ENCODE results near the gene ANGPTL2.
"Not testable (repeated sequence)": the region's sequence is repeated elsewhere in the genome, so short reads cannot be mapped to it uniquely, and the experiment has no call there.

Gene ANGPTL2, protein sequence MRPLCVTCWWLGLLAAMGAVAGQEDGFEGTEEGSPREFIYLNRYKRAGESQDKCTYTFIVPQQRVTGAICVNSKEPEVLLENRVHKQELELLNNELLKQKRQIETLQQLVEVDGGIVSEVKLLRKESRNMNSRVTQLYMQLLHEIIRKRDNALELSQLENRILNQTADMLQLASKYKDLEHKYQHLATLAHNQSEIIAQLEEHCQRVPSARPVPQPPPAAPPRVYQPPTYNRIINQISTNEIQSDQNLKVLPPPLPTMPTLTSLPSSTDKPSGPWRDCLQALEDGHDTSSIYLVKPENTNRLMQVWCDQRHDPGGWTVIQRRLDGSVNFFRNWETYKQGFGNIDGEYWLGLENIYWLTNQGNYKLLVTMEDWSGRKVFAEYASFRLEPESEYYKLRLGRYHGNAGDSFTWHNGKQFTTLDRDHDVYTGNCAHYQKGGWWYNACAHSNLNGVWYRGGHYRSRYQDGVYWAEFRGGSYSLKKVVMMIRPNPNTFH

DNA sequence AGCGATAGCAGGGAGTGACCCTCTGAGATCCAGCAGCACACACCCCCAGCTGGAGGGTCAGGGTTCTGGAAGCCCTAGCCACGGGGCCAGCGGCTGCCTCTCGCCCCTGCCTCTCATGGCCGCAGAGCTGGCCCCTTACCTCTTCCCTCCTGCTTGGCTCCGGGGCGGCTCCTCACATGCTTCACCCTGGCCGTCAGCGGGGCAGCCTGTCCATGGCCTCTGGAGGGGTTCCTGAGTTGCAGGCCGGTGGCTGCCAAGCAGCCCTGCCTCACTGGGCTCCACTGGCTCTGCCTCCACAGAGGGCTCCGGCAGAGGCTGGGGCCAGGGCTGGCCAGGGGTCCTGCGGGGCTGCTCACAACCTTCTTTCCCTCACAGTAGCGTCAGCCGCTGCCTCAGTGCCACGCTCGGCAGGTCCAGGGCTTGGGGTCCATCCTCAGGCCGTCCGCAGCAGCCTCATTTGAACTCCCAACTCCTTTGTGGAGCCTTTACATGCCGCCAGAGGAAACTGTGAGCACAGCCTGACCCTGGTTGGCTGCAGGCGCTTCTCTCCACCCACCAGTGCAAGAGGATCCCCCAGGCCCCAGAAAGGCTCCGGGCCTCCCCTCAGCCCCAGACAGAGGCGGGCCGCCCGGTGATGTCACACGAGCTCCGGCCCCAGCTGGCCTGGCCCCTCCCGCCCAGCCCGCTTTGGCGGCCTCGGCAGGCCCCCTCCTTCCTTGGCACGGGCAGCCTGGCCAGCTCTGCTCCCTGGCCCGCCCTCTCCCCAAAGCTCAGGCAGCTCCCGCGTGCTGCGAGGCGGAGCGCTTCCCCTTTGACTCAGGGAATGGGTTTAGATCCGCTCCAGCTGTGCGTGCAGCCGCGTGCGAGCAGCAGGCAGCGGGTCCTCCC is at the start of gene ANGPTL2:
ANGPTL2 (minus strand) TSS at position 460 of the 888 bp plus-strand sequence. CDS start 13,904 bp downstream, outside the sequence.
- DNase-seq (ENCODE audit: low read depth, low spot score), result no peak

DNA sequence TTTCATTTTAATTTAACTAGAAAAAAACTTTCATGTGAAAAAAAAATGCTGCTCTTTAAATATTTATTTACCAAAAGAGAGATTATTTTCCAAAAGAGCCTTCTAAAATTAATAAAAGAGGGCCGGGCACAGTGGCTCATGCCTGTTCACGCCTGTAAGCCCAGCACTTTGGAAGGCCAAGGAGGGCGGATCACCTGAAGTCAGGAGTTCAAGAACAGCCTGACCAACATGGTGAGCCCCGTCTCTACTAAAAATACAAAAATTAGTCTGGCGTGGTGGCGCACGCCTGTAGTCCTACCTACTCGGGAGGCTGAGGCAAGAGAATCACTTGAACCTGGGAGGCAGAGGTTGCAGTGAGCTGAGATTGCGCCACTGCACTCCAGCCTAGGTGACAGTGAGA is 48.9 kb upstream of the ANGPTL2 start:
- DNase-seq (ENCODE audit: low read depth, low spot score), result not testable (repeated sequence)

DNA sequence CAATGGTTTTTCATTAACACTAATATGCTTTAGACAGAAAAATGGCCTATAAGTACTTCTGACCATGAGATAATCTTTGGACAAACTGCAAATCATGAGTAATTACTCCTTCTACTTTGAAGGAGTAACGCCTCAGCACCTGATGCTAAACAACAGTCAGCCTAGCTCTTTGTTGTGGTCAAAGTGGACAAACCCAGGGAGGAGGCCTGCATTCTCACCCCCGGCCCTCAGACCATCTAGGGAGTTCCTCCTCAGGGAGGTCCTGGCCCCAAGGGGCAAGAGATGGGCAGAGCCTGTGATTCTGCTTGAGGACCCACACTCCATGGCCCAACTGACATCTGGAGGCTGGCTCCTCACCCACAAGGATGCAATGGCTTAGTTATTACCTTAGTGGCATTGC is 48.2 kb upstream of the ANGPTL2 start:
- no peak for DNase-seq (ENCODE audit: low read depth, low spot score)

DNA sequence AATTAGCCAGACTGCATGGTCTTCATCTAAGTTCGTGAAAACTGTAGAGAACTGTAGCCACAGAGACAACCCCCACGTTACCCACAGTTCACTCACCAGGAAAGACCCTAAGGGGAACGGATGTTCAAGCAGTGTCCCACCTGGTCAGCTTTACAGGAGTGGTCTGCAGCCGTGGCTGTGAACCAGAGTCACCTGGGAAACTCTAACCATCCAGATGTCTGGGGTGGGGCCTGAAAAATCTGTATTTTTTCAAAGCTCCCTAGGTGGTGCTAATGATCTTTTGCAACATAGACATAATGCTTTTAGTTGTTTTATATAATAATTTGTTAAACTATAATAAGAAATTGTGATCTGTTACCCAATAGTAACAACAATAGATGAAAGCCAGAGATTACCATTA is 47.7 kb upstream of the ANGPTL2 start:
- DNase-seq (ENCODE audit: low read depth, low spot score), result no peak

DNA sequence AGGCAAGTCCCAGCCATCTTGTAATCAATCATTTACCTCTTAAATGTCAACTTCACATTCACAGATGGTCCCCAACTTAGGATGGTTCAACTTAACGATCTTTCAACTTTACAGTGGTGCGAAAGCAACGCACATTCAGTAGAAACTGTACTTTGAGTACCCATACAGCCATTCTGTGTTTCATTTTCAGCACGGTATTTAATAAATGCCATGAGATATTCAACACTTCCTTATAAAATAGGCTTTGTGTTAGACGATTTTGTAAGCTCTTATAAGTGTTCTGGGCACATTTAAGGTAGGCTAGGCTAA is 47.1 kb upstream of the ANGPTL2 start:
- no peak for DNase-seq (ENCODE audit: low read depth, low spot score)

DNA sequence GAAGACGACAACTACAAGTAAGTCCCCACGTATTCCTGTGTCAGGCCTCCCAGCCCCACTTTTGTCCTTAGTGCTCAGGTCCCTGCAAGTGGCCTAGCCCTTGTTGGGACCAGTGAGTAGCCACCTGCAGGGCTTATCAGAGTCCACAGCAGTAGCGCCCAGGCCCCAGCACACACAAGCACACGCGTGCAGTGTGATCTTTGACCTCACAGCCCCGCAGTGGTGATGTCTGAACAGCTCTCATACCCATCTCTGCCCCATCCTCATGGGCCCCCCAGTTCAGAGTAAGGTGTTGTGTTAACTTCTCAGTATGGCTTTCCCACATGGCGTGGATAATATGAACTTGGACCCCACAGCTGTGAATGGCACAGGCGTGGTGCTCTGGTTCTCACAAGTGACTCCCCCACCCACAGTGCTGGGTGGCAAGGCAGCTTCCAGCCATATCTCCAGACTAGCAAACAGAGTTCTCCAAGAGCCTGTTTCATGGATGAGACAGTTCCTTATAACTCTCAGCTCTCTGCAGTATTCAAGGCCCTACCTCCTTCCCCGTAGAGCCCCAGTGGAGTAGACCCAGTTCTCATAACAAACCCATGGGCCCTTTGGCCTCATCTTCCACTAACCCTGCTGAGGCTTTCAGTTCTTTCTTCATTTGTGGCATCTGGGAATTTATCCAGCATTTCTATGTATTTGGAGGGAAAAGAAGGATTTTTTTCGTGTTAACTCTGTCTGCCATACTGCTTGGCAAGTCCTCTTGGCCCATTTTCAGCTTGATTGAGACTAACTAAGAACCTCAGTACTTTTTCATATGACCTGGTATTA is 46.5 kb upstream of the ANGPTL2 start:
- no peak for DNase-seq (ENCODE audit: low read depth, low spot score)

DNA sequence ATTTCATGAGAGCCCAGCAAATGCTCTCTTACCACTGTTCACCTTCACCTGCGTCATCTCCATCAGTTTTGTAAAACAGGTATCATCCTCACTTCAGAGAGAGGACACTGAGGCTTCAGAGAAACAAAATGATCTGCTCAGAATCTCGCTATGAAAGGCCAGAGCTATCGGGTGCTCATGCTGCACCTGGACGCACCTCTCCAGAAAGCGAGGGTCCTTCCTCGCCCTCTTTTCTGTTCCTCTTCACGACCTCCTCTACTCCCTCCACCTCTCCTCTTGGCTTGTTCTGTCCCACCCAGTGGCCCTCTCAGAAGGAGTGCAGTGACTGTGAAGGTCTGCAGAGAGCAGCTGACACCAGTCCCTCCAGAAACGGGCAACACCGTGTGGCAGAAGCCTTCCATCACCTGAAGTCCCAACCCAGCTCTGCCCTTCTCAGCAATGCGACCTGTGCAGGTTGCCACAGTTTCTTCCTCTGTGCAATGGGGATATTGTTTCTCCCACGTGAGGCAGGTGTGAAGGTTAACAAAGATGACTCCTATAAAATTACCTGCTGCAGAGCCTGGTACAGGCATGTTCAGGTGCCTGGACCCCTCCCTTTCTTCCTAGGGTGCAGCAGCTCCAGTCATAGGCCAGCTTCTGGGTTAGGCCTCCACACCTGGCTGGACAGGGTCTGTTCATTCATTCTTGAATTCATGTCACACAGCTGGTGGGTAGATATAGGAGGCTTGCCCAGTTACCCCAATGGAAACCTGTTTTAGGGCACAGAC is 45.3 kb upstream of the ANGPTL2 start:
- DNase-seq (ENCODE audit: low read depth, low spot score), result no peak

DNA sequence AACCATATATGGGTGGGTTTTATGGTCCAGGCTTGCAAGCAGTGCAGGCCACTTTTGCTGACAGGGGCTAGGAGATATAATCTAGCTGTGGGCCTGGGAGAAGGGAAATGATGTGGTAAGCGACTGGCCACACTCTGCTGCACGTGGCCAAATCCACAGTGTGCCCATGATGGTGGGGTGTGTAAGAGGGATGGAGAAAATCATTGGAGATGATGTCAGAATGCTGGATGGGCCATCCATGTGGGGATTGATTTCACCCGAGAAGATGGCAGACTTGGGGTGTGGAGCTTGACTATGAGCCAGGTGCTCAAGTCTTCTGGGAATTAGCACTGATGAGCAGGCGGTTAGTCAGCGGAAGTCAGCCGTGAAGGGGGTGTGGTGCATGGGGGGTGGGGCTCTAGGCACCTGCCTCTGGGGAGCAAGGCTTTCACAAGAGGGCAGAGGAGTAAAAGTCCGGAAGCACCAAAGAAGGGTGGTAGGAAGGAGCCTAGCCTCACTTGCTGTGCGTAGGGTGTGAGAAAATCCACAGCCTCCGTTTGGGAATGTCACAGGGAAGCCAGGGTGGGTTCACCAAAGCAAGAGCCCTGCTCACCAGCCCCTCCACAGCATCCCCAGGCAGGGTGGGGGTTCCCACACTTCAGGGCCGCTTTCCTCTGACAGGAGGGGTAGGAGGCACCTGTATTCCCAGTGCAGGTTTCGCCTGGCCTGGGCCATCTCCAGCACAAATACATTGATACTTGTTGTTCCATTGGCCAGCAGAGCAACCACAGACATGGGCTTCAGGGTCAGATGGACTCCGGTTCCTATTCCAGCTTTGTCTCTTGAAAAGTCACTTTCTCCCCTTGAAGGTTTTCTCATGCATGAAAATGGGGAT is 44.5 kb upstream of the ANGPTL2 start:
- no peak for DNase-seq (ENCODE audit: low read depth, low spot score)

DNA sequence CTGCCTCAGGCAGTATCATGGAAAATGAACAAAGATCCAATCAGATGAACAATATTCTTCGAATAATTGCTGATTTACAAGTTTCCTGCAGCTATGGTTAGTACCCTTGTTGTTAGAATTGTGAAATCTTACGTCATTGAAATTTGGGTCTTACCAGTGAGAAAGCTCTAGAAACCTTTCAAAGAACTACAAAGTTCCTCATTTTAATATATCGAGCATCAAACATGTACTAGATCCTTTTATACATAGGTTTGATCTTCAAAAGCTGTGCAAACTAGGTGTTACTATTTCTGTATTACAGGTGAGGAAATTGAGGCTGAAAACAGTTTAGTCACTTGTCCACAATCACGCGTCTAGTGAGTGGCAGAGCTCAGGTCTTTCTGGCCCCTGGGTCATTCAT is 43.7 kb upstream of the ANGPTL2 start:
- no peak for DNase-seq (ENCODE audit: low read depth, low spot score)

DNA sequence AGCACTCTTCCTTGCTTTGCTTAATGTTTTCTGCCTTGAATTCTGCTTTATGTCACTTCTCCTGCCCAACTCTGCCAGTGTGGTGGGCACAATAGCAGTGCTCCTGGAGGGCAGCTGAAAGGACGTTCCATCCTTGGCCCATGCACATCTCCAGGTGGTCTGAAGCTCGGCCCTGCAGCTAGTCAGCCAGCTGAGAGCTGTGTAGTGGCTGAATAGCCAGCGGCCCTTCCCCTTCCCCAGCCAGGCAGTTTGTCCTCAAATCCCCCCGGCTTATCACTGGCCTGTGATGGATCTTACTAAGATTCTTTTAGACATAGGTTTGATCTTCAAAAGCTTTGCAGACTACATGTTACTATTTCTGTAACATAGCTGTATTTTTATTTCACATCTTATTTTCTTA is 42.7 kb upstream of the ANGPTL2 start:
- DNase-seq (ENCODE audit: low read depth, low spot score), result no peak

DNA sequence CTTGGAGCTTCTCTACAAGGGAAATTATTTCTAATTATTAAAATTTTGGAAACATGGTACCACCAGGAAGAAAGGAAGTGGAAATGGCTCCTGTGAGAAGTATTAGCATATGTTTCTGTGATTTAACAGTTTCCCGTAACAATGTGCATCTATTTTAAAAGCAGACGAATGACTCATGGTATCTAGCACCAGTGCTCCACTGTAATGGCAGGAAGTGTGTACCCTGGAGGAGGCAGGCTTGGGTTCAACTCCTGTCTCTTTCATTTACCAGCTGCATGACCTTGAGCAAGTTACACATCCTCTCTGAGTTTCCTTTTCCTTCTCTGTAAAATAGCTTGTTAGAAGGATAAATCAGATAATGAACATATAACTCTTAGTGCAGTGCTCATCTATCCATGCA is 41.0 kb upstream of the ANGPTL2 start:
- no peak for DNase-seq (ENCODE audit: low read depth, low spot score)

DNA sequence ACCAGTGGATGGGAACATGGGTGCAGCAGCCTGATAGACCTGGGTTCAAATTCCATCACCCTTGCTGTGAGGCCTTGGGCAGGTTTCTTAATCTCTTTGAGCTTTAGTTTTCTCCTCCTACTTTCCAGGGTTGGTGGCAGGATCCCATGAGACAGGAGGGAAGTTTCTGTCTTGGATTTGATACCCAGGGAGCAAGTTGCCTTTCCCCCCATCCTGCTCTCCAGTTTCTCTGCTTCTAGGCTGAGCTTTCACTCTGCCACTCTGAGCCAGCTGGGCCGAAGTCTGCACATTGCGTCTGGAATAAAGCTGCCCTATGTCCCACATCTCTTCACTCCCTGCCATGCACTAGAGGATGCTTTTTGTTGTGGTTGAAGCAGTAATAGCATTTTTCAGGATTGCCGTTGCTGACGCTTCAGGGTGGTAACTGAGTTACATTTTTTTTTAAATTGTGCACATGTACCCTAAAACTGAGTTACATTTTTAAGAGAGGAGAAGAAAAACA is 40.5 kb upstream of the ANGPTL2 start:
- no peak for DNase-seq (ENCODE audit: low read depth, low spot score)

DNA sequence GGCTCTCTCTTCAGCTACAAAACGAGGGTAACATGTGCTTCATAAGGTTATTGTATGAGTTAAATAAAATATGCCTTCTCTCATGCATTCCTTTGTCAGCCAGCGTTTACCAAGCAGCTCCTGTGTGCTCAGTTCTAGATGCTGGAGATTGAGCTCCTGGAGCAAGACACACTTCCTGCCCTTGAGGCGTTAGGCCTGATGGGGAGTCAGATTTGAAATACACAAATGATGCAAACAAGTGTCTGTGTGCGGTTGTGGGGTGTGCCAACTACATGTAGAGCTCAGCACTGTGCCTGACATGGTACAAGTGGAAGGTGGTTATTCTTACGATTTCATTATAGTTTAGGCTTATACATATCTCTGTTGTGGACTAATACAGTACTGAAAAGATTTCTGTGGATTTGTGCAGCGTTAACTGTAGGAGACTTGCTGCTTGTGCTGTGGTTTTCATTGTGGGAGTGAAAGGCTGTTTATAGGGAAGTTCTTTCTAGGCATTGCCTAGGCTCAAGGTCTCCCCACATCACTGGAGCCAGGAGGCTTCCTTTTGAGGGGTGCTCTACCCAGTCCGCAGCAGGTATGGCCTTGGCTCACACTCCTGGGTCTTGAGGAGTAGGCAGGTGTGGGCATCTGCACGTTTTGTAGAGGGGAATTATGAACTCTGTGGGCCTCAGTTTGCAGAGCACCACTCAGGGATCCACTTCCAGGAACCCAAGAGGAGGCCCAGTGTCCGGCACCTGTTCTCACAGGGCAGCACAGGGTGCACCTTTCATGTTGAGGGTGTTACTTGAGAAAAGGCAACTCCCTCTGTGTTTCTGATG is 39.8 kb upstream of the ANGPTL2 start:
- DNase-seq (ENCODE audit: low read depth, low spot score), result no peak

DNA sequence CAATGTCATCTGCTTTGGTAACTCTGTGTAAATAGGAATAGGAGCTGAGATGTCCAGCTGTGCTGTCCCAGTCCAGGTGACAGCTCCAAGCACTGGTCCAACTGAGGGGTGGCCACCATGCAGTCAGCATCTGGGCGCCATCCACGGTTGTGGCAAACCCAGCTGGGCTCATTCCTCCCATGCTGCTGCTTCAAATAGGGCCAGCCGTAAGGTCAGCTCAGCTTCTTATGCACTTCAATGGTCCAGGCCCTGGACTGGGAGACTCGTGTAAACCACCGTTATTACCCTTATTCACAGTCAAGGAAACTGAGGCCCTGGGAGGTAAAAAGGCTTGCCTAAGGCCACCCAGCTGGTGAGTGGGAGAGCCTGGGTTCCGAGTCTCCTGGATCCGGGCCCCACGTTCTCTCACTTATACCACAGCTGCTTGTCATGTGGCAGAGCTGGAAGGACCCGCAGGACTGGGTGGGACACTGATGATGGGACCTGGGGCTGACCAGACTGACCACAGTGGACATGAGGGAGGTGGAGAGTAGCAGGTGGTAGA is 38.7 kb upstream of the ANGPTL2 start:
- no peak for DNase-seq (ENCODE audit: low read depth, low spot score)

DNA sequence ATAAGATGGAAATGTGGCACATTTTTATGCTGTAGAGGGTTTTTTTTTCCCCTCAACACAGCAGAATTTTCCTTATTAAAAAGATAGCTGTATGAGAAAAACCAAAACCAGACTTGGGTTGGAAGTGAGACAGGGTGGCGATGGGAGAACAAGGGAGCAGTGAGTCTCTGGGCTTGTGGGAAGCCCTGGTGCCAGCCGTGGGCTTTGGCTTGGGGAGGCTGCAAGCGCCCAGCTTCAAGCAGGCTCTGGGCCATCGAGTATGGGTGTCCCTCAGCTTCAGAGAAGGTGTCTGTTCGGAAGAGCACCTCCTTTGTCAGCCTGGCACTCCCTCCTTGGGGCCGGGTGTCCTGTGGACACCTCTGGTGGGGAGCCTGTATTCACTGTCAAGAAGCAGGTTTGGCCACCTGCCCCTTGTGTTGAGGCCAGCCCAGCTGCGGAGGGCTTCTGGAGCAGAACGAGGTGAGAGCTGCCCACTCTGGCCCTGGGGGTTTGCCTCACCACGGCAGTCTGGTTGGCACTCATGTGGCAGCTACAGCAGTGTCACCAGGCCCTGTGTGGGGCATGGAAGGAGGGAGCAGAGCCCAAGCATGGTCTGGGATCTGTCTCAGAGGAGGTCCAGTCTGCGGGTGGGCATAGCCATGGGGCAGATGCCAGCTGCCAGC is 37.6 kb upstream of the ANGPTL2 start:
- DNase-seq (ENCODE audit: low read depth, low spot score), result no peak

DNA sequence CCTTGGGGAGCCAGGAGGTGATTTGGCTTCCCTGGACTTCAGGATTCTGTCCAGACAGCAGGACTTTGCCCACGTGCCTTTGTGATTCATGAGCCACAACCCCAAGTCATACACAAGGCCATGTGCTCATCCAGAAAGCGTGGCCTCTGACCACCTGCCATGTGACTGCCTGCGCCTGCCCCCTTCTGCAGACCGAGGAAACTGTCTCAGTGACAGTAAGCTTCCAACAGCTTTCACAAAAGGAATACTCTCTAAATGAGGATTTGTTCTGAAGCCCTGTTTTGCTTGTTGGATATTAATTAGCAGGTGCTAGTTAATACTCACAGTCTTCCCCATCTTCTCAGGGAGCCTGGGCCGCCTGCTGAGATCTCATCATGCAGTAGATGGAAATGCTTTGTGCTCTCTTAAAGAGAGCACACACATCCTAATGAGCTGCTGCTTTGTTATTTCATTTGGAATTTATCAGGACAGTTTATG is 36.9 kb upstream of the ANGPTL2 start:
- no peak for DNase-seq (ENCODE audit: low read depth, low spot score)

DNA sequence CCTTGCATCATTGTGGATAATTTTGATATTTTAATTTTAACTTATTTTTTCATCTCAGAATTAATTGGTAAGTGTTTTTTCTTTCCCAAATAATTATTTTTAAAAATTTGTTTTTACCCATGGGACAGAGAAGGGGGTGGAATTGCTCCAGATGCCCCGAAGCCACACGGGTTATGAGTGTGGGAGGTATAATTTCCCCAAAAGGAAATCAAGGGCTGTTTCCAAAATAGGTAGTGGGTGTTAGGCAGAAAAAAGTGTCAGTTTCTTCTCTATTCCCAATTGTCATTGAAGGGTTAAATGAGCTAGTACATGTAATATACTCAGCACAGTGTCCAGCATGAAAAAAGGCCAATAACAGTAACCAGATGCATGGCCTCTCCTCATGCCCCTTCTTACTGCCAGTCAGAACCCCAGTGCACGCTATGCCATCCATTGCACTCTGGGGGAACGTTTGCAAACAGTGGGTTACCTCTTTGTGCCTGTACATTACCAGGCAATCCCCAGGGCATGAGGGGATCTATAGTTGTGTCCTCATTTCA is 36.4 kb upstream of the ANGPTL2 start:
- no peak for DNase-seq (ENCODE audit: low read depth, low spot score)
